ENCODE measurements around the gene TXNL4A.

DNA sequence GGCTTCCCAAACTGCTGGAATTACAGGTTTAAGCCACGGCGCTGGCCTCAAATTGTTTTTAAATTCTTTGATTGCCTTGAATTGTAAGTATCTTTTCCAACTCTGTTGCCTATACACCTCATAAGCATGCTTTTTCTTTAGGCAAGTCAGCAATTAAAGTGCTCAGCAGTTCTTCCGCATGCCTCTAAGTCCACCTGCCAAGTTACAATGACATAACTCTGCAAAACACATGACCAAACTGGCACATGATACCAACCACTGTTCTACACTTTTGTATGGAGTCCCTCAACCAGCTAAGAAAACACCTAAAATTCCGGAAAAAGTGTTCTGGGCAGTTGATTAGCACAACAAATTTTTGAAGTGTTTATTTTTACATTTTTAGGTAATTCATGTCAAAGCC lies 5.1 kb downstream of the TXNL4A start:
- TF ChIP-seq, protein P1, sequence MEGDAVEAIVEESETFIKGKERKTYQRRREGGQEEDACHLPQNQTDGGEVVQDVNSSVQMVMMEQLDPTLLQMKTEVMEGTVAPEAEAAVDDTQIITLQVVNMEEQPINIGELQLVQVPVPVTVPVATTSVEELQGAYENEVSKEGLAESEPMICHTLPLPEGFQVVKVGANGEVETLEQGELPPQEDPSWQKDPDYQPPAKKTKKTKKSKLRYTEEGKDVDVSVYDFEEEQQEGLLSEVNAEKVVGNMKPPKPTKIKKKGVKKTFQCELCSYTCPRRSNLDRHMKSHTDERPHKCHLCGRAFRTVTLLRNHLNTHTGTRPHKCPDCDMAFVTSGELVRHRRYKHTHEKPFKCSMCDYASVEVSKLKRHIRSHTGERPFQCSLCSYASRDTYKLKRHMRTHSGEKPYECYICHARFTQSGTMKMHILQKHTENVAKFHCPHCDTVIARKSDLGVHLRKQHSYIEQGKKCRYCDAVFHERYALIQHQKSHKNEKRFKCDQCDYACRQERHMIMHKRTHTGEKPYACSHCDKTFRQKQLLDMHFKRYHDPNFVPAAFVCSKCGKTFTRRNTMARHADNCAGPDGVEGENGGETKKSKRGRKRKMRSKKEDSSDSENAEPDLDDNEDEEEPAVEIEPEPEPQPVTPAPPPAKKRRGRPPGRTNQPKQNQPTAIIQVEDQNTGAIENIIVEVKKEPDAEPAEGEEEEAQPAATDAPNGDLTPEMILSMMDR (IDR thresholded peaks at IDR 0.05): no peak
- TF ChIP-seq EZH2 (IDR thresholded peaks at IDR 0.05): no peak
